Fibroblast of pulmonary artery (primary cell): ENCODE measurements around the gene LMO4.

Experiments
- DNase-seq: peaks from one replicate; pipeline ENCODE4 v3.0.0-alpha.2; 2010; ENCODE audit warnings: low read depth
- H3K4me3 ChIP-seq: replicated peaks from 2 replicates; pipeline ENCODE4 v1.5.1; 2011; ENCODE audit warnings: low read depth, mild to moderate bottlenecking, control low read depth, low read length, moderate library complexity
- CTCF ChIP-seq: IDR thresholded peaks from 2 replicates; pipeline ENCODE4 v1.5.1; 2011; ENCODE audit warnings: mild to moderate bottlenecking, control low read depth, low read length, inconsistent platforms; ENCODE audit errors: missing control alignments

LMO4 gene

DNA sequence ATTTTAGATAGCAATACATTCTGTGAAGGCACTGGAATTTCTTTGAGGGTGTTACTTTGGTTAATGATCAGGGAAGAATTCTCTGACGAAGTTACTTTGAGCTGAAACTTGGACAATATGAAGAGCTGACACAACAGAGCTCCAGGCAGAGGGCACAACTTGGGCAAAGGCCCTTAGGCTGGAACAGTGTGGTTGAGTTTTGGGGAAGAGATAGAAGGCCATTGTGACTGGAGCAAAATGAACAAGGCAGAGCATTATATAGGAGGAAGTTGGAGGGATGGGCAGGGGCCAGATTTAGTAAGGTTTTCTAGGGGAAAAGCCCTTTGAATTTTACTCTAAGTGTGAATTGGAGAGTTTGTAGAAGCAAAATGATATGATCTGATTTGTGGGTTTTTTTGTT lies 30.9 kb downstream of the LMO4 start:
- TF ChIP-seq CTCF, result no peak
- no peak for DNase-seq

GRCh38 chr1:87362063-87362833 lies 33.6 kb downstream of the LMO4 start:
- H3K4me3 ChIP-seq, result no peak overlapping the region
- no peak for TF ChIP-seq CTCF
- DNase-seq, result no peak

More for the DNA sequence above, 30.9 kb downstream of the LMO4 start:
- no peak overlapping the region for H3K4me3 ChIP-seq

DNA sequence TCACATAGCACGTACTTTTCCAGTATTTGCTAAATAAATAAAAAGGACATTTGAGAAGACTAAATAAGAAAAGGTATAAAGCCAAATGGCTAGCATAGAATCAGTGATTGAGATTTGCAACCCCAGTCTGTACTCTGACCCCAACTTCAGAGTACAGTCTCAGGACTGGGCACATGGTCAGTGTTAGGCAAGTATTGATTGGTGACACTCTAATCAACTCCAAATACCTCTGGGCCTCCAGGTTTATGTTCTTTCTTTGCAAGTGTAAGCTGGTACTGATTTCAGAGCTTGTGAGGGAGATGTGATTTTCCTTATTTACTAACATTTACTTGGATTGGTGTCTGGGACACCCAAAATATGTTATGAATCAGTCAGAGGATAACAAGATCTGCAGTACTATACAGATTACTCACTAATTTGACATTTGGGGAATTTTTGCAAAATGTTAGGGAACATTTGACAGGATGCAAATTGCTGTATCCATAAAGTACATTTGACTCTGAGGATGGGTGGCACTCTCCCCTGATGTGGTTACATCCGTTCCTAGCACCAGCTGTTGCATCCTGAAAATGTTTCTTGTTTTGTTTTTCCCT lies 34.2 kb downstream of the LMO4 start:
- peak; percentile 14 for DNase-seq
- no peak for TF ChIP-seq CTCF
- no peak overlapping the region for H3K4me3 ChIP-seq

DNA sequence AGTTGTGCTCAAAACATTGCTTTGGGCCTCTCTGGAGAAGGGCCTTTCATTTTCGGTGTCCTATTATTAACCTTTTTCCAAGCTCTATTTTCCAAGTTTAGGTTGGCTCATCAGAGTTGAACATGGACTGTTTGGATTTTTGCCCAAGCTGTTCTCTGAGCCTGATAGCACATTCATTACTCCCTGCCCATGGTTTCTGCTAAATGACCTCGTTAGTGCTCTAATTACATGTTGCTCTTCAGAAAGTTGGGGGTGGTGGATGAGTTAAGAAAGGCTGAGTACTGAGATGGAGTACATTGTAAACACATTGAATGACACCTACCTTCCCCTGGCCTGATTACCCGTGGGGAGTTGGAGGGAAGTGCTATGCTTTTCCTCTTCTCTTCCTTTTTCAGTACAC lies 38.9 kb downstream of the LMO4 start:
- no peak for DNase-seq
- TF ChIP-seq CTCF, result no peak
- H3K4me3 ChIP-seq, result no peak overlapping the region

- no peak for DNase-seq
- TF ChIP-seq CTCF, result no peak
Measured at GRCh38 chr1:87368907-87369306, 40.2 kb downstream of the LMO4 start.

GRCh38 chr1:87369736-87370478 lies 41.2 kb downstream of the LMO4 start:
- H3K4me3 ChIP-seq, result no peak overlapping the region
- DNase-seq, result no peak
- no peak for TF ChIP-seq CTCF

More at GRCh38 chr1:87368907-87369306, 40.2 kb downstream of the LMO4 start:
- no peak overlapping the region for H3K4me3 ChIP-seq
